GM20000 (cell line): ENCODE data around the gene OR9Q1.

Experiments
- DNase-seq: peaks from one replicate; pipeline ENCODE4 v3.0.0; 2012; ENCODE audit warnings: low spot score
- CTCF ChIP-seq: IDR thresholded peaks from 2 replicates; pipeline ENCODE4 v1.5.1; 2012; ENCODE audit warnings: mild to moderate bottlenecking, control low read depth; ENCODE audit errors: extremely low read depth, missing control alignments

Gene OR9Q1

GRCh38 chr11:58075781-58076180, 52.1 kb downstream of the OR9Q1 start:
- DNase-seq = no peak
- TF ChIP-seq CTCF = no peak

GRCh38 chr11:58086528-58086927, 62.8 kb downstream of the OR9Q1 start:
- no peak for DNase-seq
- no peak for TF ChIP-seq CTCF

GRCh38 chr11:58097437-58097836, 73.8 kb downstream of the OR9Q1 start:
- no peak for TF ChIP-seq CTCF
- no peak for DNase-seq

- no peak for DNase-seq
- no peak for TF ChIP-seq CTCF
Measured at GRCh38 chr11:58121096-58121495, 97.4 kb downstream of the OR9Q1 start.

GRCh38 chr11:58125469-58125868, 101.8 kb downstream of the OR9Q1 start, which contains the start of gene OR9I1:
TSS of gene OR9I1 (minus strand) at chr11:58125530. CDS start at chr11:58119444, 6,086 bp downstream.
- DNase-seq = no peak
- no peak for TF ChIP-seq CTCF

GRCh38 chr11:58127350-58127749, 103.7 kb downstream of the OR9Q1 start:
- DNase-seq = no peak
- TF ChIP-seq CTCF = no peak

GRCh38 chr11:58133309-58134076, 109.8 kb downstream of the OR9Q1 start:
- TF ChIP-seq CTCF = no peak
- no peak for DNase-seq
